ENCODE results near the gene KSR2.

DNA sequence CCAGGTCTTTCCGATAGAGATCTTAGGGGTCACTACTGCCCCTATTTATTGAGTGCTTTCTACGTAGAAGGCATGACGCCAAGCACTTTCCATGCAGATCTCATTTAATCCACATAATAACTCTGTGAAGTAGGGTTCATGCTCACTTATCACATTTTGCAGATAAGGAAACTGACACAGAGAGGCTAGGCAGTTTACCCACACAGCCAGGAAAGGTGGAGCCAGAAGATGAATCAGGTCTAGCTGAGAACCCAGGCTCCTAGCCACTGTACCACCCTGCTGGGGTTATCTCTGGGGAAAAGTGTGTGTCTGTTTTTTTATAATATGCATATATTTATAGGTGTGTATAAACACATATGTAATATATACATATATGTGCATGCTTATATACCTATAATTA is 83.6 kb downstream of the KSR2 start:
- TF ChIP-seq, protein P1, sequence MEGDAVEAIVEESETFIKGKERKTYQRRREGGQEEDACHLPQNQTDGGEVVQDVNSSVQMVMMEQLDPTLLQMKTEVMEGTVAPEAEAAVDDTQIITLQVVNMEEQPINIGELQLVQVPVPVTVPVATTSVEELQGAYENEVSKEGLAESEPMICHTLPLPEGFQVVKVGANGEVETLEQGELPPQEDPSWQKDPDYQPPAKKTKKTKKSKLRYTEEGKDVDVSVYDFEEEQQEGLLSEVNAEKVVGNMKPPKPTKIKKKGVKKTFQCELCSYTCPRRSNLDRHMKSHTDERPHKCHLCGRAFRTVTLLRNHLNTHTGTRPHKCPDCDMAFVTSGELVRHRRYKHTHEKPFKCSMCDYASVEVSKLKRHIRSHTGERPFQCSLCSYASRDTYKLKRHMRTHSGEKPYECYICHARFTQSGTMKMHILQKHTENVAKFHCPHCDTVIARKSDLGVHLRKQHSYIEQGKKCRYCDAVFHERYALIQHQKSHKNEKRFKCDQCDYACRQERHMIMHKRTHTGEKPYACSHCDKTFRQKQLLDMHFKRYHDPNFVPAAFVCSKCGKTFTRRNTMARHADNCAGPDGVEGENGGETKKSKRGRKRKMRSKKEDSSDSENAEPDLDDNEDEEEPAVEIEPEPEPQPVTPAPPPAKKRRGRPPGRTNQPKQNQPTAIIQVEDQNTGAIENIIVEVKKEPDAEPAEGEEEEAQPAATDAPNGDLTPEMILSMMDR (IDR thresholded peaks at IDR 0.05): no peak
- TF ChIP-seq POLR2A (IDR thresholded peaks at IDR 0.05): no peak

All from ovary (tissue), 3 donors.